Activated T-helper 2 cell treated with anti-CD3 and anti-CD28 coated beads, Interferon-gamma antibody, Interleukin-2, Interleukin-4, amounts not matched to agents 10 μg/mL and 5 μg/mL and 100 μg/mL, durations not matched to agents 14 hours and 24 hours and 36 hours (primary cell): ENCODE measurements around the gene DEF6. TPM values are rescaled to one million over a fixed set of nuclear protein-coding genes. Genes with fewer than 3 reads are reported as not detected.

Experiments
- DNase-seq: peaks from one replicate; pipeline ENCODE4 v3.0.0; 2021; ENCODE audit warnings: low spot score
- H3K27ac Mint-ChIP-seq: one replicate; pipeline ENCODE4 v1.8.0; 2021; ENCODE audit warnings: mixed read lengths
- H3K27me3 Mint-ChIP-seq: one replicate; pipeline ENCODE4 v1.8.0; 2021; ENCODE audit warnings: low read depth, mixed read lengths
- H3K36me3 Mint-ChIP-seq: one replicate; pipeline ENCODE4 v1.8.0; 2021; ENCODE audit warnings: low read depth, mixed read lengths
- H3K4me1 Mint-ChIP-seq: one replicate; pipeline ENCODE4 v1.8.0; 2021; ENCODE audit warnings: low read depth, mixed read lengths
- H3K4me3 Mint-ChIP-seq: one replicate; pipeline ENCODE4 v1.8.0; 2021; ENCODE audit warnings: low read depth, mild to moderate bottlenecking, moderate library complexity, mixed read lengths
- H3K9me3 Mint-ChIP-seq: one replicate; pipeline ENCODE4 v1.8.0; 2021; ENCODE audit warnings: mixed read lengths
- intact Hi-C: fragments of 100-400 bp; cut with micrococcal nuclease; formaldehyde crosslinking; loops from one replicate; pipeline ENCODE4 v1.15.1; 2023
- total RNA-seq: library from RNA; stranded (reverse); gene quantifications from 2 replicates; pipeline ENCODE4 v1.2.3, GENCODE V29; 2022

DEF6 gene
- total RNA-seq, 1 donor from 2014 or later = 120 TPM

- no peak overlapping the region for H3K4me3 Mint-ChIP-seq
- no peaks in the 10 kb centered on the region for H3K9me3 Mint-ChIP-seq
- H3K27me3 Mint-ChIP-seq = no peaks in the 10 kb centered on the region
- H3K4me1 Mint-ChIP-seq = peaks cover 41% of the 10 kb centered on the region
- no peak overlapping the region for H3K27ac Mint-ChIP-seq
- peaks cover 4% of the 10 kb centered on the region for H3K36me3 Mint-ChIP-seq
- intact Hi-C loops = no loop called here
- DNase-seq = no peak
Measured at GRCh38 chr6:35264550-35265274, 32.9 kb upstream of the DEF6 start.

- Mint-ChIP-seq H3K4me3 (no peak overlapping the region), H3K9me3 (no peaks in the 10 kb centered on the region), H3K4me1 (peaks cover 35% of the 10 kb centered on the region), H3K27ac (no peak overlapping the region), H3K36me3 (peaks cover 4% of the 10 kb centered on the region), H3K27me3 (no peaks in the 10 kb centered on the region)
- DNase-seq = no peak
- intact Hi-C loops = no loop called here
Measured at GRCh38 chr6:35265523-35265922, 32.1 kb upstream of the DEF6 start.

- Mint-ChIP-seq H3K36me3 (peaks cover 8% of the 10 kb centered on the region), H3K27me3 (no peaks in the 10 kb centered on the region), H3K4me3 (no peak overlapping the region), H3K9me3 (no peaks in the 10 kb centered on the region), H3K27ac (no peak overlapping the region), H3K4me1 (peaks cover 21% of the 10 kb centered on the region)
- intact Hi-C loops = no loop called here
- DNase-seq = no peak
Measured at GRCh38 chr6:35267446-35267845, 30.2 kb upstream of the DEF6 start.

- Mint-ChIP-seq H3K27ac (no peak overlapping the region), H3K4me3 (no peak overlapping the region), H3K4me1 (peaks cover 17% of the 10 kb centered on the region), H3K9me3 (no peaks in the 10 kb centered on the region), H3K36me3 (peaks cover 8% of the 10 kb centered on the region), H3K27me3 (no peaks in the 10 kb centered on the region)
- DNase-seq = no peak
- intact Hi-C loops = no loop called here
Measured at GRCh38 chr6:35267897-35268296, 29.7 kb upstream of the DEF6 start.

- Mint-ChIP-seq H3K4me3 (no peak overlapping the region), H3K4me1 (peaks cover 7% of the 10 kb centered on the region), H3K27ac (no peak overlapping the region), H3K36me3 (peaks cover 6% of the 10 kb centered on the region), H3K9me3 (no peaks in the 10 kb centered on the region), H3K27me3 (no peaks in the 10 kb centered on the region)
- intact Hi-C loops = no loop called here
- DNase-seq = no peak
Measured at GRCh38 chr6:35272005-35272404, 25.6 kb upstream of the DEF6 start.

- no peak for DNase-seq
- H3K9me3 Mint-ChIP-seq = no peaks in the 10 kb centered on the region
Measured at GRCh38 chr6:35273822-35274559, 23.6 kb upstream of the DEF6 start.

GRCh38 chr6:35275744-35276260 lies 21.8 kb upstream of the DEF6 start:
- H3K9me3 Mint-ChIP-seq = no peaks in the 10 kb centered on the region
- H3K4me1 Mint-ChIP-seq = peaks cover 4% of the 10 kb centered on the region
- DNase-seq = no peak
- H3K4me3 Mint-ChIP-seq = no peak overlapping the region
- H3K27me3 Mint-ChIP-seq = no peaks in the 10 kb centered on the region
- peaks cover 8% of the 10 kb centered on the region for H3K36me3 Mint-ChIP-seq
- intact Hi-C loops = no loop called here
- no peak overlapping the region for H3K27ac Mint-ChIP-seq

More at GRCh38 chr6:35273822-35274559, 23.6 kb upstream of the DEF6 start:
- intact Hi-C loops = no loop called here
- H3K27ac Mint-ChIP-seq = no peak overlapping the region
- H3K27me3 Mint-ChIP-seq = no peaks in the 10 kb centered on the region
- H3K36me3 Mint-ChIP-seq = peaks cover 6% of the 10 kb centered on the region
- no peak overlapping the region for H3K4me3 Mint-ChIP-seq
- peaks cover 4% of the 10 kb centered on the region for H3K4me1 Mint-ChIP-seq

- Mint-ChIP-seq H3K36me3 (peaks cover 27% of the 10 kb centered on the region), H3K27ac (no peak overlapping the region), H3K27me3 (no peaks in the 10 kb centered on the region), H3K4me3 (no peak overlapping the region), H3K9me3 (no peaks in the 10 kb centered on the region), H3K4me1 (peaks cover 4% of the 10 kb centered on the region)
- no peak for DNase-seq
- intact Hi-C loops = no loop called here
Measured at GRCh38 chr6:35278708-35279107, 18.9 kb upstream of the DEF6 start.

GRCh38 chr6:35280903-35281302 lies 16.7 kb upstream of the DEF6 start:
- DNase-seq = no peak
- H3K27ac Mint-ChIP-seq = no peak overlapping the region
- no peaks in the 10 kb centered on the region for H3K9me3 Mint-ChIP-seq
- H3K36me3 Mint-ChIP-seq = peaks cover 36% of the 10 kb centered on the region
- no peaks in the 10 kb centered on the region for H3K27me3 Mint-ChIP-seq
- no peaks in the 10 kb centered on the region for H3K4me1 Mint-ChIP-seq
- H3K4me3 Mint-ChIP-seq = no peak overlapping the region
- intact Hi-C loops = no loop called here

GRCh38 chr6:35282472-35282871 lies 15.1 kb upstream of the DEF6 start:
- H3K9me3 Mint-ChIP-seq = no peaks in the 10 kb centered on the region
- no peak for DNase-seq
- H3K27me3 Mint-ChIP-seq = no peaks in the 10 kb centered on the region
- peaks cover 50% of the 10 kb centered on the region for H3K36me3 Mint-ChIP-seq
- H3K4me1 Mint-ChIP-seq = no peaks in the 10 kb centered on the region
- intact Hi-C loops = no loop called here
- no peak overlapping the region for H3K27ac Mint-ChIP-seq
- H3K4me3 Mint-ChIP-seq = no peak overlapping the region

GRCh38 chr6:35283361-35283760 lies 14.3 kb upstream of the DEF6 start:
- DNase-seq = no peak
- Mint-ChIP-seq H3K27ac (no peak overlapping the region), H3K9me3 (no peaks in the 10 kb centered on the region), H3K36me3 (peaks cover 51% of the 10 kb centered on the region), H3K27me3 (no peaks in the 10 kb centered on the region), H3K4me3 (no peak overlapping the region), H3K4me1 (no peaks in the 10 kb centered on the region)
- intact Hi-C loops = no loop called here

GRCh38 chr6:35287671-35288396 lies 9.8 kb upstream of the DEF6 start:
- Mint-ChIP-seq H3K27ac (no peak overlapping the region), H3K27me3 (no peaks in the 10 kb centered on the region), H3K4me3 (no peak overlapping the region), H3K36me3 (peaks cover 65% of the 10 kb centered on the region), H3K4me1 (no peaks in the 10 kb centered on the region), H3K9me3 (no peaks in the 10 kb centered on the region)
- intact Hi-C loops = no loop called here
- DNase-seq = no peak

- Mint-ChIP-seq H3K27ac (no peak overlapping the region), H3K4me1 (no peaks in the 10 kb centered on the region), H3K36me3 (peaks cover 58% of the 10 kb centered on the region), H3K27me3 (no peaks in the 10 kb centered on the region), H3K9me3 (no peaks in the 10 kb centered on the region), H3K4me3 (no peak overlapping the region)
- intact Hi-C loops = no loop called here
- no peak for DNase-seq
Measured at GRCh38 chr6:35288834-35289233, 8.8 kb upstream of the DEF6 start.
